Activated naive CD8-positive, alpha-beta T cell treated with anti-CD3 and anti-CD28 coated beads for 36 hours (primary cell): ENCODE results near the gene UNC5B. TPM values are rescaled to one million over a fixed set of nuclear protein-coding genes. Genes with fewer than 3 reads are reported as not detected.
A peak's percentile ranks its signal among the peaks of the same experiment; 100 is the strongest.
"Not testable (repeated sequence)": the region's sequence is repeated elsewhere in the genome, so short reads cannot be mapped to it uniquely, and the experiment has no call there.

Experiments used
- DNase-seq: peaks from one replicate; pipeline ENCODE4 v3.0.0; 2021
- H3K27ac Mint-ChIP-seq: one replicate; pipeline ENCODE4 v1.8.0; 2022; ENCODE audit warnings: mild to moderate bottlenecking, moderate library complexity, mixed read lengths
- H3K27me3 Mint-ChIP-seq: one replicate; pipeline ENCODE4 v1.8.0; 2022; ENCODE audit warnings: mild to moderate bottlenecking, mixed read lengths
- H3K36me3 Mint-ChIP-seq: one replicate; pipeline ENCODE4 v1.8.0; 2021; ENCODE audit warnings: mild to moderate bottlenecking, mixed read lengths
- H3K4me1 Mint-ChIP-seq: one replicate; pipeline ENCODE4 v1.8.0; 2021; ENCODE audit warnings: mixed read lengths
- H3K4me3 Mint-ChIP-seq: one replicate; pipeline ENCODE4 v1.8.0; 2022; ENCODE audit warnings: mild to moderate bottlenecking, moderate library complexity, mixed read lengths
- H3K9me3 Mint-ChIP-seq: one replicate; pipeline ENCODE4 v1.8.0; 2022; ENCODE audit warnings: mixed read lengths
- total RNA-seq, 2 experiments: library from RNA; stranded (reverse); gene quantifications; one replicate each; pipeline ENCODE4 v1.2.3, GENCODE V29; 2021

Gene UNC5B
- total RNA-seq, 2 experiments from 2014 or later: 0.04 TPM; not detected in 1

DNA sequence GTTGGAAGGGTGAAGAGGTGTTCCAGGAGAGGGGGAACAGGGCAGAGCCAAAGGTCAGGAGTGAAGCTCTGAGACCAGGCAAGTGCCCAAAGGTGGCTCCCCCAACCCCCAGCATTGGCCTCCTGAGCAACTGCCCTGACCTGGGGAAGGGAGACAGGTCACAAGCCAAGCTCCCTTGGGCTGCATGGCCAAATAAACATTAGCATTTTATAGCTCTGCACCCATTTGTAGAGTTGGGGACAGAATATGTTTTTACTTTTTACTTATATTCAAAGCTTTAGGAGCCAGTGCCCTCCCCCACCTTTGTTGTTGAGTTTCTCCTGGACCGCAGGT, 4.0 kb downstream of the UNC5B start:
- Mint-ChIP-seq H3K9me3 (no peaks in the 10 kb centered on the region), H3K4me3 (peak overlapping the region; percentile 43)

GRCh38 chr10:71216751-71217265, 4.4 kb downstream of the UNC5B start:
- Mint-ChIP-seq H3K27me3 (peaks cover 63% of the 10 kb centered on the region), H3K27ac (no peak overlapping the region), H3K9me3 (no peaks in the 10 kb centered on the region), H3K4me1 (peaks cover 11% of the 10 kb centered on the region), H3K4me3 (peak overlapping the region; percentile 43), H3K36me3 (no peaks in the 10 kb centered on the region)
- DNase-seq: no peak

More for the DNA sequence above, 4.0 kb downstream of the UNC5B start:
- no peak overlapping the region for H3K27ac Mint-ChIP-seq
- peaks cover 14% of the 10 kb centered on the region for H3K4me1 Mint-ChIP-seq
- H3K27me3 Mint-ChIP-seq: peaks cover 68% of the 10 kb centered on the region
- H3K36me3 Mint-ChIP-seq: no peaks in the 10 kb centered on the region
- no peak for DNase-seq

DNA sequence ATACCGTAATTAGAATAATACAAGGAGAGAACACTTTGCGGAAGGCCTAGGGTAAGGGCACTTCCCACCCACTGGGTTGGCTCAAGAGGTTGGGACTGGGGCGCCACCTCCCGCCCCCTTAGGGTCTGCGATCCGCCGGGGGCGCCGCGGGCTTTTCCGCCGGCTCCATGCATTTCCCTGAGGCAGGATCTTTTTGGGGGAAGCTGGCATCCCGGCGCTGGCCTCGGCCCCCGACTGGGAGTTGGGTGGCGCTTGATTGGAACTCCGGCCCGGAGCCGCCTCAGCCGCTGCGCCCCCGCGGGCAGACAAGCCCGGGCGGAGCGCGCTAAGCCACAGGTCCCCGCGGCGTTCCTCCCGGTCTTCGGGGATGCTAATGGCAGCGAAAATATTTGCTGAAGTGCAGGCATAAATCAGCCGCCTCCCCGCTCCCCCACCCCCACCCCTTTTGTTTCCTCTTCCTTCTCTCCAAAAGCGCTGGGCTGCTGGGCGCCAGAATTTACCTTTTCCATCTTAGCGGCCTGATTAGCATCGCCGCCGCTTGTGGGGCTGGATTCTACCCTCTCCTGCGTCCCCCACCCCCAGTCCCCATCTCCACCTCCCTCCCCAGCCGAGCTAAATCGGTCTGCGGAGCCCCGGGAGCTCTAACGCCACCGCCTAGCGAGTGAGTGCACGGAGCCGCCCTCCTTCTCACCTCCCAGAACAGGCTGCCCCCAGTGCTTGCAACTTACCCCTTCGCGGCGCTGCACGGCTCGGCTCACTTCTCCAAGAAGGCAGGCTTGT, 5.1 kb downstream of the UNC5B start:
- H3K4me3 Mint-ChIP-seq: peak overlapping the region; percentile 50
- H3K9me3 Mint-ChIP-seq: no peaks in the 10 kb centered on the region
- no peak overlapping the region for H3K27ac Mint-ChIP-seq
- peaks cover 60% of the 10 kb centered on the region for H3K27me3 Mint-ChIP-seq
- no peaks in the 10 kb centered on the region for H3K36me3 Mint-ChIP-seq
- no peak for DNase-seq
- peaks cover 8% of the 10 kb centered on the region for H3K4me1 Mint-ChIP-seq

- Mint-ChIP-seq H3K4me1 (peaks cover 8% of the 10 kb centered on the region), H3K27ac (no peak overlapping the region), H3K9me3 (no peaks in the 10 kb centered on the region), H3K4me3 (peak overlapping the region; percentile 50), H3K27me3 (peaks cover 58% of the 10 kb centered on the region), H3K36me3 (no peaks in the 10 kb centered on the region)
- DNase-seq: no peak
Measured at GRCh38 chr10:71218046-71218650, 5.8 kb downstream of the UNC5B start.

DNA sequence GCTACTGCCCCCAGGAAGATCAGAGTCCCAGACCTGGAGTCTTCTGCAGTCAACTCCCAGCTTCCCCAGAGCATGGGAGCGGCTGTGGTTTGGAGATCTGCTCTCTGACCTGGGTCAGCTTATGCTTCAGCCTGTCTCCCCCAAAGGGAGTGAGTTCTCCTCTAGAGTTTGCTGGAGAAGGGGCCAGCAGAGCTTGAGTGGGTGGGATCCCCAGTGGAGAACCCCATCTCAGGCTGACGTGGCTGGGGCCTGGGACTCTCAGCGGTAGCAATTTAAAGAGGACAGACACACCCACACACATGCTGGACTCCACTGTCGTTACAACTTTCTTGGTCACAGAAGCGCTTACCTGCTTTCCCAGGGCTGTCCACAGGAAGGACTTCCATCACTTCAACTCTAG, 6.3 kb downstream of the UNC5B start:
- Mint-ChIP-seq H3K27me3 (peaks cover 54% of the 10 kb centered on the region), H3K9me3 (no peaks in the 10 kb centered on the region), H3K4me1 (peaks cover 8% of the 10 kb centered on the region), H3K27ac (no peak overlapping the region), H3K4me3 (no peak overlapping the region), H3K36me3 (no peaks in the 10 kb centered on the region)
- DNase-seq: no peak

- not testable (repeated sequence) for H3K27ac Mint-ChIP-seq
Measured at GRCh38 chr10:71219236-71219917, 7.0 kb downstream of the UNC5B start.

DNA sequence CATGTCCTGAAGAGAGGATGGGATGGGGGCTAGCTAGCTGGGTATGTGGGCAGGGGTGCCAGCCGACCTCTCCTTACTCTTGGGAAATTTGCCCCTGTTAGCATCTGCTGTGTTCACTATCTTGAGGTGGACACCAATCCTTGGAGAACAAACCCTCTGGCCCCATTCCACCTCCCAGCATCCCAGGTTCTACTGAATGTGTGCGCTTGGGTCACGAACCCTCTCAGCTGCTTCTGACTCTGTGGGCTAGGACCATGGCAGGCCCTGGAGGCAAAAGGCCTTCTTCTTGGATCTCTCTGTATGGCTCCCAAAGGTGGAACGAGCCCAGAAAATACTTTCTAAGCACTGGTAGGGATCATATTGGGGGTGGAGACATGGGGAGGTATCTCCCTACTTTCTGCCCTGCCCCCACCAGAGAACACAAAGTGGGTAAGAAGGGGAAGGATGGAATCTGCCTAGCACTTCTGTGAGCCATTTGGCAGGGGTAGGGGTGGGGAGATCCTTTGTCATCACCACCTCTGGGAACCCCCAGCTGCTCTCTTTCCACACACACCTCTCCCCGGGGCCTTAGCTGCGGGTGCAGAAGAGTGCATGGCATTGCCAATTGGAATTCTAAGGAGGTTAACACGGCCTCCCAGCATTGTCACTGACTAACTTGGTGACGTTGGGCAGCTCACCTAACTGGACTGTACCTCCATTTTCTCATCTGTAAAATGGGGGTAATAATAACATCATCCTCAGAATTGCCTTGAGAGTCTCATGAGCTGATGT, 7.7 kb downstream of the UNC5B start:
- no peaks in the 10 kb centered on the region for H3K36me3 Mint-ChIP-seq
- DNase-seq: no peak
- peaks cover 2% of the 10 kb centered on the region for H3K4me1 Mint-ChIP-seq
- peaks cover 39% of the 10 kb centered on the region for H3K27me3 Mint-ChIP-seq
- no peak overlapping the region for H3K27ac Mint-ChIP-seq
- no peak overlapping the region for H3K4me3 Mint-ChIP-seq
- H3K9me3 Mint-ChIP-seq: no peaks in the 10 kb centered on the region

More at GRCh38 chr10:71219236-71219917, 7.0 kb downstream of the UNC5B start:
- H3K36me3 Mint-ChIP-seq, H3K4me1 Mint-ChIP-seq, H3K4me3 Mint-ChIP-seq, DNase-seq, H3K9me3 Mint-ChIP-seq: not testable (repeated sequence)
- H3K27me3 Mint-ChIP-seq: peaks cover 47% of the 10 kb centered on the region

DNA sequence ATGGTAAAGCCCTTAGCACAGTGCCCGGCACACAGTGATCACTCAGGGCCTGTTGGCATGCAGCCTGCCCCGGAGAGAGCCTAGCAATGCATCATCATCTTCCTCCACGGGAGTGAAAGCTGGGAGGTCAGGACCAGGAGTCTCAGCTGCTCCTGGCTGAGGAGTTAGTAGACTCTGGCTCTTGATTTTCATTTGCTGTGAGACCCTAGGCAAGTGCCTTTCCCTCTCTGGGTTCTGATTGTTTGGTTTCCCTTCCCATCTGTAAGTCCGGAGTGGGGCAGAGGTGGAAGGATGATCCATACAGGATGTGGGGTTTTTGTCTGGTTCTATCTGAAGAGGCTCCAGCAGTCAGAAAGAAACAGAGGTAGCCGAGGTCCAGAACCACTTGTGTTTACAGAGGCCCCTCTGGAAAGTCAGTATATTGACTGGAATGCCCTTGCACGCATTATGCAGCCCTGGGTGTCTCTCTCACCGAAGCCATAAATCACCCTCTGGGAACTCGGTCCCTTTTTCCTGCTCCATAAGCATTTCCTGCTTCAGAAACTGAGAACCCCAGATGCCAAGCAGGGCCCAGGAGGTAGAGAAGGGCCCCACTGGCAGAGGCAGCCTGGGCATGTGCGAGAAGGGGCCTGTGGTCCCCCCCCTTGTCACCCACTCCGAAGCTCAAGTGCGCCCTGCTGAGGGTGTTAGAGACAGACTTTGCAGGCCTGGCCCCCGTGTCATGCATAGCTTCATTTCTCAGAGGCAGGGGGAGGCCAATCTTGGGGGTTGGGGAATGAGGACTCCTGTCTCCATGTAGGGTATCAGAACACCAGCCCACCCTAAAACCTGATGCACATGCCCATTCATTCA, 8.5 kb downstream of the UNC5B start:
- Mint-ChIP-seq H3K36me3 (no peaks in the 10 kb centered on the region), H3K9me3 (no peaks in the 10 kb centered on the region), H3K27ac (no peak overlapping the region), H3K4me3 (no peak overlapping the region), H3K27me3 (peaks cover 37% of the 10 kb centered on the region), H3K4me1 (peaks cover 2% of the 10 kb centered on the region)
- no peak for DNase-seq

GRCh38 chr10:71221586-71222202, 9.3 kb downstream of the UNC5B start:
- DNase-seq: no peak
- Mint-ChIP-seq H3K27me3 (peaks cover 29% of the 10 kb centered on the region), H3K9me3 (no peaks in the 10 kb centered on the region), H3K27ac (no peak overlapping the region), H3K4me3 (no peak overlapping the region), H3K36me3 (no peaks in the 10 kb centered on the region), H3K4me1 (peaks cover 2% of the 10 kb centered on the region)

- Mint-ChIP-seq H3K9me3 (no peaks in the 10 kb centered on the region), H3K4me1 (peaks cover 1% of the 10 kb centered on the region), H3K27ac (no peak overlapping the region), H3K4me3 (no peak overlapping the region), H3K36me3 (no peaks in the 10 kb centered on the region), H3K27me3 (peaks cover 21% of the 10 kb centered on the region)
- no peak for DNase-seq
Measured at GRCh38 chr10:71222601-71223346, 10.4 kb downstream of the UNC5B start.

- Mint-ChIP-seq H3K4me1 (no peaks in the 10 kb centered on the region), H3K36me3 (no peaks in the 10 kb centered on the region), H3K9me3 (no peaks in the 10 kb centered on the region), H3K27ac (no peak overlapping the region), H3K27me3 (peaks cover 14% of the 10 kb centered on the region), H3K4me3 (no peak overlapping the region)
- DNase-seq: no peak
Measured at GRCh38 chr10:71223347-71224058, 11.1 kb downstream of the UNC5B start.

DNA sequence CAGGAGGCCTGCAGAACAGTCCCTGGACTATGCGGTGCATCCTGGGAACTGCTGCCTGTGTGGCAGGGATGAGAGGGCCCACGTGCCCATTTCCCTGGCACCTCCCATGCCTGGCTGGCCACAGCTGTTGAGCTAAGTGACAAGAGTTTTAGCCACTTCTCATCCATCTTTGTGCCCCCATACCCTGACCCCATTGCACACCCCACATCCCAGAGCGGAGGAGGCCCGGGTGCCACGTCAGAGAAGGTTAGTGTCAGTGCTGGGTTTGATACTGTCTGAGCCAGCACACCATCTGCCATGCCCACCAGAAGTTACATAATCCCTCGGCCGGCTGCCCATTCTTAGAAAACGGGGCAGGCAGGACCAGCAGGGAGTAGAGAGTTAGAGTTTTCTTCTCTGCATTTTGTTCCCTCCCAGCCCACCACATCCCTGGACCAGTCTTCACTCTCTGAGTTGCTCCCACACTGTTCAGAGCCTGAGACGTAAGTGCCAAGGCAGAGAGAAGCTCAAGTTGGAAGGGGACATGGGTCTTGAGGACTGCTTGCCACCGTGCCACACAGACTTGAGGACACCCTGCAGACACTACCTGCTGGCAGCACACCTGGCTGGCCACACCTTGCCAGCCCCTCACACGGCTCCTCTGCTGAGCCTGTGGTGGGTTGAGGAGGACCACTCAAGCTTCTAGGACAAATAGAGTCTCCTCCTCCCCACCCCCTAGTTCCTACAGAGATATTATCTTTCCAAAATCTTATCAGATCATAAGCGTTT, 13.1 kb downstream of the UNC5B start:
- Mint-ChIP-seq H3K4me1 (no peaks in the 10 kb centered on the region), H3K9me3 (no peaks in the 10 kb centered on the region), H3K36me3 (no peaks in the 10 kb centered on the region), H3K27me3 (peaks cover 10% of the 10 kb centered on the region), H3K27ac (no peak overlapping the region), H3K4me3 (no peak overlapping the region)
- DNase-seq: no peak
